ENCODE measurements around the gene NPM3.

DNA sequence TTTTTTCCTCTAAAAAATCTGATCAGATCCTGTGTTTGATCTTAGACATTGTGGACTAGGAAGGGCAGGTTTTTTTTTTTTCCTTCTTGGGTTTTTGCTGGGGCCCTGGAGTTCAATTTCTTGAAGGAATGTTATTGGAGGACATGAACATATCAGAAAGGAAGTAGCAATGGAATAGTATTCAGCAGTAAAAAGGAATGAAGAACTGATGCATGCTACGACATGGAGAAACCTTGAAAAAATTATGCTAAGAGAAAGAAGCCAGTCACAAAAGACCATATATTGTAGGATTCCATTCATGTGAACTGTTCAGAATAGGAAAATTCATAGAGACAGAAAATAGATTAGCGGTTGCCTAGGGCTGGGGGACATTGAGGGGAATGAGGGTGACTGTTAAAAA lies 41.3 kb downstream of the NPM3 start:
- TF ChIP-seq POLR2AphosphoS5 (IDR thresholded peaks at IDR 0.05) = no peak
- no peak for TF ChIP-seq CTCF (IDR thresholded peaks at IDR 0.05)
- TF ChIP-seq POLR2A (IDR thresholded peaks at IDR 0.05) = no peak
